DMS153 (cell line): ENCODE measurements around the gene TINAGL1.

Experiments used
- DNase-seq: peaks from one replicate; lab custom pipeline; 2025; lab: John Stamatoyannopoulos, UW

TINAGL1 gene

DNA sequence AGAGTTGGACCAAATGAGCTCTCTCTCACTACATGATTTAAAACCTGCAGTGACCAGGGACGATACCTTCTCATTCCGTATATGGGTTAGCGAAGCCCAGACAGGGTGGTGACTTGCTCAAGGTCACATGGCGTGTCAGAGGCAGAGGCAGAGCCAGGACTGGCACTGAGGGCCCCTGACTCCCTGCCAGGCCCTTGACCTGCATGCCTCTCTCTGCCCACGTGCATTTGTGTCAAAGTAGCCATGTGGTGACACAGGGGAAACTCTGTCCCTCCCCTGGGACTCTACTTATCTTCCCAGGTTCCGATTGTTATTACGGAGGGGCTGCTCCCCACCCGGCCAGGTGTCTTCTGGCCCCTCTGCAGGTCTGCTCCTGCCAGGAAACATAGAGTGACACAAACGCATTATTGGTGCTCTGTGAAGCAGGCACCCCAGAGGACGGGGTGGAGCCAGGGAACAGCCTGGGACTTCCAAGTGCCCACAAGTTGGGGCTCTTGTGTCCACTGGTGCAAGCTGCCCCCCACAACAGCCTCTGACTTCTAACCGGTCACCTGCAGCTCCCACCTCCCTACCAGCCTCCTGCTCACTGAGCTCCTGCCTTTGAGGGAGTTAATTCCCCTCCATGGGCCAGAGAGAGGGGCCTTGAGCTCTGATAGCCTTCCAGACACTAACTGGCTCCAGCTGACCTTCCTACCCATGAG is 7.3 kb upstream of the TINAGL1 start:
- DNase-seq, result no peak

DNA sequence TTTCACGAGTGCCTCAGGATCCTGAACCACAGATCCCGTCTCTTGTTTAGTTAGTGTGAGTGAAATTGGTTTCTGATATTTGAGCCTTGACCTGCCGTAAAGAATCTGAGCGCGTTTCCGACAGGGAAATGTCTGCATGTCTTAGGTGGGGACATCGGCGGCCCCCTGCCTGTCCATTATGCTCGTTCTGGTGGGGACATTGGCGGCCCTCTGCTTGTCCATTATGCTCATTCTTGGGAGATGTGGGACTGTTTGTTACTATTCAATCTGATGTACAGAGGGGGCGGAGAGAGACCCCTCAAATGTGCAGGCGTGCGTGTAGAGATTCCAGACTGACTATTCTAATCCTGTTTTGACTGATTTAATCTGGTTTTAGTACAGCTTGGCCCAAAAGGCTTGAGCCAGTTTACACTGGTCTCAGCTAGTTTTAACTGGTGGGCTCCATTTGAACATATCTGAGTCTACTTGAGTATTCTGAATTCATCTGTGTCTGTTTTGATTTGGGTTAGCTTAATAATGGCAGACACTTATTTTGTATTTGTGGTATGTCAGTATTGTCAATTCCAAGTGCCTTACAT is 6.6 kb upstream of the TINAGL1 start:
- no peak for DNase-seq

DNA sequence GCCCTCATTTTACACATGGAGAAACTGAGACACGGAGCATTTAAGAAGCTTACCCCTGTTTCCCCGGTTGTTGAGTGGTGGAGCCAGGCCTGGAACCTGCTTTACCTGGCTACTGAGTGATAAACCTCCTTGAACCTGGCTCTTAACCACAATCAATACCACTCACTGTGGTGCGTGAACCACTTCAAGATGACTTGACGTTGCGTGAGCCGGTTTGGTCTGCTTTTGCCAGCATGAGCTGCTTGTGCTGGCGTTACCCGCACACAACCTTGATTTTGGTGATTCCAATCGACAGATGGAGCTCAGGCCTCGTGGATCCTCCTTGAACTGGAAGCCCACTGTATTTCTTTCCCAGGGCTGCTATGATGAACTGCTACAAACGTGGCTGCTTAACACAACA is 6.1 kb upstream of the TINAGL1 start:
- DNase-seq, result no peak

DNA sequence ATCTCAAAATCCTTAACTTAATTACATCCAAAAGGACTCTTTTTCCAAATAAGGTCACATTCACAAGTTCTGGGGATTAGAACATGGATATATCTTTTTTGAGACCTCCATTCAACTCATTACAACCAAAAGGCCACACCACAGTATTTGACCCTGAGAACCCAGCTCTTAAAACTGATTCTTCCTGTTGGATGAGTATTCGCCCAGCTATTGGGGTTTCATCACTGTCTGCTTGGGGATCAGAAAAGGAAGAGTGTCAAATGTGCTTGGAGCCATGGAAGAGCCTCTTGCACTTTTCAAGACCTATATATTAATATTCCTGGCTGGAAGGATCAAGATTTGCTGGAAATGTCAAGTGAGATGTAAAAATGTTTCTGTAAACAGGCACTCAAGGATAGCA is 5.4 kb upstream of the TINAGL1 start:
- no peak for DNase-seq

DNA sequence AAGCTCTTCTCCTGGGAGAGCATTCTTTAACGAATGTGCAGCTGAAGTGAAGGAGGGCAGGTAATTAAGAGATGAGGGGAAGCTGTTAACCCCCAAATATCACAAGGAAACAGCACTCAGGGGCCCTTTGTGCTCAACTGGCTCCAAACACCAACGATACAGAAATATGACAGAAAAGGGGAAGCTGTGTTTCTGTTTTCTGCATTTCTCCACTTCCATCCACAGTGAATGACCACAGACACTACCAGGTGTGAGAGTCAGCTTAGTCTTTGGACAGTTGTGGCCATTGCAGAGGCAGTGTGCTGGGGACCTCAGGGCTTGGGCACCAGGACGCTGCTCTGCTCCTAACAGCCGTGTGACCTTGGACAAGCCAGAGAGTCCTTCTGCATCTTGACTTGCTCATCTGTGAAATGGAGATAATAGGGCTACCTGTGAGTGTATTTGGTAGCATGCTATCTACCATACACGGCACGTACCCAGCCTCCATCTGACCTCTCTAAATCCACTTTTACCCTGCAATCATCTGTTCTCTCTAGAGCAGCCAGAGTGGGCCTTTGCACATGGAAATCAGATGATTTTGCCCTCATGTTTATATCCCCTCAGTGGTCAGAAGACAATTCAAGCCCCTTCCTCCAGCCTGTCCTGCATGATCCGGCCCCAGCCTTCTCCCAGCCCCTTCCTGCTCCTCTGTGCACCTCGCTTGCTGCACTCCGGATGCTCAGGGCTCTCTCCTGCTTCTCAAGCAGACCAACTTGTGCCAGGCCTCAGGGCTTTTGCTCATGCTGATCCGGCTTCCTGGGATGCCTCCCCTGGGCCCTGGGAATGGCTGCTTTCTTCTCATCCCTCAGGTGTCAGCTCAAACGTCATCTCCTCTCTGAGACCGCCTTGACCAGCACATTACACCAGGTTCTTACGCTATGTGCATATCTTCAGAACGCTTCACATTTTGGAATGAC is 4.7 kb upstream of the TINAGL1 start:
- DNase-seq, result no peak

DNA sequence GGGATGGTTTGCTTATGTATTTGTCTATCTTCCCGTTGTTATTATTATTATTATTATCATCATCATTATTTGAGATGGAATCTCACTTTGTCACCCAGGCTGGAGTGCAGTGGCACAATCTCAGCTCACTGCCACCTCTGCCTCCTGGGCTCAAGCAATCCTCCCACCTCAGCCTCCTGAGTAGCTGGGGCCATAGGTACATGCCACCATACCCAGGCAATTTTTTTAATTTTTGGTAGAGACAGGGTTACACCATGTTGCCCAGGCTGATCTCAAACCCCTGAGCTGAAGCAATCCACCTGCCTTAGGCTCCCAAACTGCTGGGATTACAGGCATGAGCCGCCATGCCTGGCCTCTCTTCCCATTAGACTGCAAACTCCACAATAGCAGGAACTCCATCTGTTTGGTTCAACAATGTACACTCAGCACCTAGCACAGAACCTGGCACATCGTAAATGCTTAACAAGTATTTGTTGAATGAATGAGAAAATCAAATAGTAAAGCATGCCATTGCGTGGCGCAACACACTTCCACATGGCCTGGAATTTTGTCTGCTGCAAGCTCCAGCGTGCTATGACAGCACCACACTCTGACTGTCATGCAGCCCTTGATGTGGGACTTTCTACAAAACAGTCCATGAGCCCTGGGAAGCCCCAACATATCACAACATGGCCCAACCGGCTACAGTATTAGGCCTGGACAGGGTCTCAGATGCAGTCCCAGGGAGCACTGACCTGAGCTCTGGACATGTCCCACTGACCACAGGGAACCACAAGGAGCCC is 3.8 kb upstream of the TINAGL1 start:
- DNase-seq, result no peak

DNA sequence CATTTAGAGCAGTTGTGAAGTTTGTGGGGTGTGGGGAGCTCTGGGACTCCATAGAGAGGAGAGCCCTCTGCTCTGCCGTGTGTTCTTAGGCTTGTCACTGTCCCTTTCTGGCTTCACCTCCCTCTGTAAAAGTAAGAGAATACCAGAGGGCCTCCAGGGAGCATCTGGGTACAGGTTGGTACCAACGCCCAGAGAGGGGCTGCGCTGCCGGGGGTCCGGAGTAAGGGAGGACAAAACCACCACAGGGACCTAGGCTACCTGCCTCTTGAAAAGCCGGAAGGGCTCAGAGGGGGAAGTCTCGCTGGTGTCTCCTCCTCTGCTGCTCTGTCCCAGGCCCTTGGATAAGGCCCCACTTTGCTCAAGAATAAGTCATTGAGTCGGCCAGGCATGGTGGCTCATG is 3.1 kb upstream of the TINAGL1 start:
- DNase-seq, result no peak

DNA sequence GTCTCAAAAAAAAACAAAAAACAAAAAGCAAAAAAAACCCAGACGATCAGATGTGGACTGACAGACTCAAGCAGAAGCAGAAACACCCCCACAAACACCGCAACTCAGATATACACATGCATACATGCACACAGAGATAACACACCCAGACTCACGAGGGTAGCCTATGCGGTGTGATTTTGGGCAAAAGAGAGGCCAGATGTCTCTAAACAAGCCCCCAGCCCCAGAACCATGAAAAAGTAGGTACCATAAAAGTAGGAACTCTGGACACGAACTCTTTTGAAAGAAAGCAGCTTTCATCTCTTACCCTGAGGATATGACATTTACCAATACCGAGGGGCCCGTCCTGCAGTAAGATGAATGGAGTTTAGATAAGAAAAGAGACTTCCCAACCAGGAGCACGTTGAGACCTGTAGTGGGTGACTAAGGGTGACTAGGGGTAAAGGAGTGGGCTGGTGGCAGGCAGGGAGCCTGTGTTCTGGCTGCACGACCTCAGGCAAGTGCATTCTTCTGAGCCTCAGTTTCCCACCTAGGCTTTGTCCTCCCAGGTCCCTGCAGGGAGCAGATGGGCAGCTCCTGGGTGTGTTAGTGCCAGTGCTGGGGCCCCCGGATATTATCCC is 1.5 kb upstream of the TINAGL1 start:
- DNase-seq, result no peak

DNA sequence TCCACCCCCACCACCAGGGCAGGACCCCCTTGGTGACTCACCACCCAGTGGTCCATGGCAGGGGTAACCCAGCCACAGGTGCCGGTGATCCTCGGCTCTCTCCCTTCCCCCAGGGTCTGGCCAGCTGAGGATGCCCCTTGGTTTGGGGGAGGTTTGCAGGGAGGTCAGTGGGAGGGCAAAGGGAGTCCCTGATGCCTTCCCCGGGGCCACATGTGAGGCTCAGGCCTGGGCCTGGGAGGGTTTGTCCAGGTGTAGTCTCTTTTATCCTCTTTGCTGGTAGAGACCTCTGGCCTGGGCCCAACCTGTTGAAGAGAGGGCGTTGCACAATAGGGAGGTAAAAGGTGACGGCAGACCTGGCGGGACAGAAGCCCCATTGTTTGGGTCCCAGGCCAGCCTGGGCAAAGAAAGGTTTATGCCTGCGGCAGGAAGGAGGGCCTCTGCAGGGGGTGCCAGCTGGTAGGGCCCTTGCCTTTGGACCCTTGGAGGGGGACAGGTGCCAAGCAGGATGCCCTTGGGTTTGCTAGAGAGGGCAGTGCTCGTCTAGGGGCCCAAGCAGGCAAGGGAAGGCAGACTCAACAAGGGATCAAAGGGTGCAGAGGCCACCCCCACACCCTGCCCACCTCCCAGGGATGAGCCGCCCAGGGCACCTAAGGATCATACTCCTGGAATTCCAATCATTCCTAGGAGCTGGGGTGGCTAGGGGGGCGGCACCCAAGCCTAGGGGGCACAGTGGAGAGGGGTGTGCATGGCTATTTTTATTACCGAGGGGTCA is 760 bp upstream of the TINAGL1 start:
- DNase-seq, result peak; percentile 28

DNA sequence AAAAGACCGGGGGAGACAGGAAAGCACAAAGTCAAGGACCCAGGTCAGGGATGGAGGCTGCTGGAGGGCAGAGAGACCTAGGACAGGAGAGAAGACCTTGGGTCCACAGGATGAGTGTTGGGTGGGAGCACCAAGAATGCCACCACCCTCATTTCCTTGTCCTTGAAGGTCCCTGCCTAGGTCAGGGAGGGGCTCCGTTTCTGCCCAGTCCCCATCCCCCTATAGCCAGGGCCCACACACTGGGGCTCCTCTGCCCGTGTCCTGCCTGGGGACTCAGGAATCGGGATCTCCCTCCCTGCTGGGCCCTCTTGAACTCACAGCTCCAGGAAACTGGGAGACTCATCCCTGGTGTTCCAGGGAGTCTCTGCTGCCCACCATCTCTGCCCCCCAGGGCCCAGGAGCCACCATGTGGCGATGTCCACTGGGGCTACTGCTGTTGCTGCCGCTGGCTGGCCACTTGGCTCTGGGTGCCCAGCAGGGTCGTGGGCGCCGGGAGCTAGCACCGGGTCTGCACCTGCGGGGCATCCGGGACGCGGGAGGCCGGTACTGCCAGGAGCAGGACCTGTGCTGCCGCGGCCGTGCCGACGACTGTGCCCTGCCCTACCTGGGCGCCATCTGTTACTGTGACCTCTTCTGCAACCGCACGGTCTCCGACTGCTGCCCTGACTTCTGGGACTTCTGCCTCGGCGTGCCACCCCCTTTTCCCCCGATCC is 584 bp downstream of the TINAGL1 start:
- no peak for DNase-seq

DNA sequence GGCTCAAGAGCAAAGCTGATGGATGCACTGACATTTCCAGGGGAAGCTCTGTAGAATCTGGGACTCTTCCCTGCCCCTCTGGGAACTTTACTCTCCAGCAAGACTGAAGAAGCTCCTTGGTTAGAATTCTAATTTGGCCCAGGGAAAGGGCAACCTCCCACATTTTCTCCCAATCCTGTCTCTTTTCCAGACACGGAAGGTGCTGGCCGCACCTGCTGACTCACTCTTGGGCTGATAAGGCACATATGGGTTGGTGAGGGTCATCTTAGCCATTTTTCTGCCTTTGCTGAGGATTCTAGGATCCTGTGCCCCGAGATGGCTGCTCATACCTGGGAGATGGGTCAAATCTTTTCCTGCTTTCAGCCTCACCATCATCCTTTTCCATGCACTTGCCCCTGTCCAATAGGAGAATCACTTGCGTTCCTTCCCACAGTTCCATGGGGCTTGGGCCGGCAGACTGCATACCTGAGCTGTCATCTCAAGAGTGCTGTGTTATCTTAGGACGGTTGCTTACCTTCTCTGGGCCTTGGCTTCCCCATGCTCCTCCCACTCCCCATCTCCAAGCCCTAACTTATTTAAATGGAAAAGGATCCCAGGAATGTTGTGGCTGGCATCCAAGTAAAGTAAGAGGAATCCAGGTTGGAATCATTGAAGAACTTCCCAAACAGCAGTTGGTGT is 1.3 kb downstream of the TINAGL1 start:
- DNase-seq, result no peak

DNA sequence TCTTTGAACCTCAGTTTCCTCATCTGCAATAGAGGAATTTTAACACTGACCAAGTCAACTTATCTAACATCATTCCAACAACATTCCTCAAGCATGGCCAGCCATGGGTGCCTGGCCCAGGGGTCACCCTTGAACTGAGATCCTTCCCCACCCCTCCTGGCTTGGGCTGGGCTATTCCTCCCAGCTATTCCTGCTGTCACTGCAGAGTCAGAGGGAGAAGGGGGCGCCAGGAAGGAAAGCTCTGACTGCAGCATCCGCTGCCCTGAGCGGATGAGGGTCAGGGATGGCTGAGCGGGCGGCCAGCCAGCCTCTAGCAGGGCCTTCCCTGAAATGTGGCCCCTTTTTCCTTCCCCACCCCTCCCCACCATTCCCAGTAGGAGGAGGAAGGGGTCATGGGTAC is 3.1 kb downstream of the TINAGL1 start:
- DNase-seq, result no peak

DNA sequence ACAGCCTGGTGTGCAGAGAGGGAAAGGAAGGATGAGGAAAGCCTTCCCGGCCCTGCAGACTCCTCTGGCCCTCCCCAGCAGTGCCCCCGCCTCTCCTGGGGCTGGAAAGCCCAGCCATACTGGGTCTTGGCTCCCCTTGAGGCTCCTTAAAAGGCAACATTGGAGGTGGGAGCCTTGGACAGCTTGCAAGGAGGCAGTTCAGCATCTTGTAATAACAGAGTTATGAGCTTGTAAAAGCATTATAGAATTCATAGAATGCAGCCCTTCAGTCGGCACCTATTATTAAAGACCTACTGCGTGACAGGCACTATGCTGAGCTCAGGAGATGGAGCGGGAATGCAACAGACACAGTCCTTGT is 4.2 kb downstream of the TINAGL1 start:
- DNase-seq, result no peak

DNA sequence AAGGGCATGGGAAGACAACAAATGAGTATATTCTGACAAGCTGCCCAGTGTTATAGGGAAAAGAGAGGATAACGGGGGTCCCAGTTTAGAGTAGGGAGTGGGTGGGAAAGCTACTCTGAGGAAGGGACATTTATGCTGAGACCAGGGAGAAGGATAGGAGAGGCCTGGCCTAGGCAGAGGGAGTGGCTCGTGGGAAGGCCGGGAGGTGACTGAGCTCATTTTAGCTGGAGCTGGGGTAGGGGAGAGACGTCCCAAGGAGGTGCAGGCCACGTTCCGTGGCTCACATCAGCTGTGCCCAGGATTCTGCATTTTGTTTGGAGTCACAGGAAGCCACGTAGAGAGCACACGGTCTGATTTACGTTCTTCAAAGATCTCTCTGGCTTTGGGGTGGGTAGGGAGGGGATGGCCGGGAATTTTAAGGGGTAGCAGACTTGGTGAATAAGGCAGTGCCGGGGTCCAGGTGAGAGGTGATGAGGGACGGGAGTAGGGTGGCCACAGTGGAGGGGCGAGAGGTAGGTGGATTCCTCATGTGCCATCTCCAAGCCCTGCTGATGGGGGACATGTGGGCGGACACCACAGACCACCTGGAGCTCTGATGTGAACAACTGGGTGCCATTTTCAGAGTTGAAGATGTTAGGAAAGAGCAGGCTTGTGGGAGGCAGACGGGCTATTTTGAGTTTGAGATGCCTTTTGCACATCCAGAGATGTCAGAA is 4.7 kb downstream of the TINAGL1 start:
- no peak for DNase-seq

DNA sequence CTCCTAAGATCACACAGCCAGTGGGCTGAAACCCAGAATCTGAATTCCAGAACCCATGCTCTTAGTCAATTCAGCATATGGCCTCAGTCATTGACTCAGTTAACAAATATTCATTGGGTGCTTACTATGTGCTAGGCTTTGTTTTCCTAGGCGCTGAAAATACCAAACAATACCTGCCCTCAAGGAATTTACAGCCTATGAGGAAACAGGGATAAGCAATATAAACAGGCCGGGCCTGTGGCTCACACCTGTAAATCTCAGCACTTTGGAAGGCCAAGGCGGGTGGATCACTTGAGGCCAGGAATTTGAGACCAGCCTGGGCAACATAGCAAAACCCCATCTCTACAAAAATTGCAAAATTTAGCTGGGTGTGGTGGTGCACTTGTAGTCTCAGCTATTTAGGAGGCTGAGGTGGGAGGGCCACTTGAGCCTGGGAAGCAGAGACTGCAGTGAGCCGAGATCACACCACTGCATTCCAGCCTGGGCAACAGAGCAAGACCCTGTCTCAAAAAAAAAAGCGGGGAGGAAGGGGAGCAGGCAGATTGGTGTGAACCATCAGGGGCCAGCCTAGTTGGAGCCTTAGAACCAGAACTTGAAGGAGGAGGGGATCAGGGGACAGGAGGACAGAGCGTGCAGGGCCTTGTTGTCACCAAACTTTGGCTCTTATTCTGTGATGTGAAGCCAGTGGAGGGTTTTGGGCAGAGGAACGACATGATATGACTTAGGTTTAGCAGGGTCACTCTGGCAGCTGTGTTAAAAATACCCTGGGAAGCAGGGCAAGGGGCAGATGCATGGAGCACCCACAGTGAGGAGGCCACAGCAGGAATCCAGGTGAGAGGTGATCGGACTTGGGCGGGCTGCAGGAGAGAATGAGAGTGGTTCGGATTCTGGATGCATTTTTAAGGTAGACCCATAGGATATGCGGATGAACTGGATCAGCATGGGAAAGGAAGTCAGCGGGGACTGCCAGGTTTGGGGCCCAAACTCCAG is 5.8 kb downstream of the TINAGL1 start:
- DNase-seq, result no peak

DNA sequence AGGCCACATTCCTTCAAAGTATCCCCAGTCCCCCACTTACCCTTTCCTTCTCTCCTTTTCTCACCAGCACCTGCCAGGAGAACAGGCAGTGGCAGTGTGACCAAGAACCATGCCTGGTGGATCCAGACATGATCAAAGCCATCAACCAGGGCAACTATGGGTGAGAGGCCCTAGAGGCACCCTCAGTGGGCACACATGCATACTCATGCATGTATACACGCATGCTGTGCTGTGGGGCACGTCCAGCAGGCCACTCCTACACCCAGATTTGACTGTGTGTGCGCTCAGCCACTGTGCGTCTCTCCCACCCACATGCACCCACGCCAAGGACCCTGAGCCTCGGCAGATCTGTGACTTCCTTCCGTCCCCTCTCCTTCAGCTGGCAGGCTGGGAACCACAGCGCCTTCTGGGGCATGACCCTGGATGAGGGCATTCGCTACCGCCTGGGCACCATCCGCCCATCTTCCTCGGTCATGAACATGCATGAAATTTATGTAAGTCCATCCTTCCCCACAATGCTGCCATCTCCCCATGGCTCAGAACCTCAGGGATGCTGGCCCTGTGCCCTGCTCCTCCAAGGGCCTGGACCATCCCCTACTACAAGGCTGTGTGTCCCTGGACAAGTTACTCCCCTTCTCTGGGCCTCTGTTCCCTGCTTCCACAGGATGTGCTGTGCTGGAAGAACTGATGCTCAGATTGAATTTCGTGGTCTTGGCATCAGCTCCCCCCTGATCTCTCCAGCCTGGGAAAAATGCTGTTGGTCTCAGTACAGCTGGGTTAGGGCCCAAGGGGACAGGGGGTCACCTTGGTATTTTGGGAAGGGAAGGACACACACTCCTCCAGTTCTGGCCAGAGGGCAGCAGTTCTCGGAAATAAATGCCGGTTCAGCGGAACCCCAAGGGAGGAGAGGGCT is 7.0 kb downstream of the TINAGL1 start:
- no peak for DNase-seq
